Activated gamma-delta T cell treated with Interleukin-2 at 50 U/mL for 16 hours (primary cell): ENCODE measurements around the gene TMEM209.

Source experiments
- DNase-seq: peaks from one replicate; pipeline ENCODE4 v3.0.0-alpha.2; 2020

Gene TMEM209

DNA sequence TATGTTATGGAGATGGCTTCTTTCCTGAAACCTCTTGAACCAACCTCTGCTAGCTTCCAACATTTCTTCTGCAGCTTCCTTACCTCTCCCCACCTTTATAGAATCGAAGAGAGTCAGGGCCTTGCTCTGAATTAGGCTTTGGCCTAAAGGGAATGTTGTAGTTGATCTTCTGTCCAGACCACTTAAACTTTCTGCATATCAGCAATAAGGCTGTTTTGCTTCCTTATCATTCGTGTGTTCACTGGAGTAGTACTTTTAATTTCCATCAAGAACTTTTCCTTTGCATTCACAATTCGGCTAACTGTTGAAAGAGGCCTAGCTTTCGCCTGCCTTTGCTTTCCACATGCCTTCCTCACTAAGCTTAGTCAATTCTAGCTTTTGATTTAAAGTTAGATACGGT is 86.9 kb downstream of the TMEM209 start:
- DNase-seq = no peak

DNA sequence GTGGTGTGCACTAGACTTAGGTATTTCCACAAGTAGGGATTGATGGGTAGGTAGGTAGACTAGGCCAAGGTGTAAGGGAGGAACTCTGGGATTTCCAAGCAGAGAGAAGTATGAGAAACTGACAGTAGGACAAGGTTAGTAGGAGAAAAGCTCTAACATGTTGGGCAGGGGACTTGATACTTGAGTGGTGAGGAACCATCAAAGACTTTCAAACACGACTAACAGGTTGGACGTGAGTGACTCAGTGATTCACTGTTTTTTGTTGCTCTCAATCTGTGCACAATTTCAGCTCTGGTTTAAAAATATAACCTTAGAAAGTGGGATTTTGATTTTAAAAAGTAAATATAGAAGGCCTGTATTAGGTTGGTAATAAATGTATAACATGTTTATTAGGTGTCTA is 90.4 kb downstream of the TMEM209 start:
- DNase-seq = no peak
